Measurements from ENCODE around the gene E2F4.

- TF ChIP-seq POU2F2 (IDR thresholded peaks at IDR 0.05; ENCODE audit: low read depth, low read length) (no peak), POLR2A (IDR thresholded peaks at IDR 0.05; ENCODE audit: low read depth, low read length) (no peak), POLR2AphosphoS5 (IDR thresholded peaks at IDR 0.05; ENCODE audit: low read depth, low read length) (no peak)
Observed at GRCh38 chr16:67156143-67156844, 35.7 kb upstream of the E2F4 start.
